Stomach (tissue), 4 donors: ENCODE data around the gene RBKS.

Experiments
- EP300 ChIP-seq: sonication (generic); formaldehyde crosslinking; IDR thresholded peaks from one replicate; pipeline ENCODE4 v1.6.1; 2017; ENCODE audit warnings: antibody characterized with exemption
- POLR2A ChIP-seq, 4 donors: fragments of 450-650 bp; IDR thresholded peaks; one replicate each; pipeline ENCODE4 v1.6.1; 2016; ENCODE audit warnings: antibody characterized with exemption in 4 of 4, control low read depth in 2 of 4, mild to moderate bottlenecking in 1 of 4, moderate library complexity in 1 of 4
- POLR2AphosphoS5 ChIP-seq, 3 donors: sonication (generic); formaldehyde crosslinking; IDR thresholded peaks; one replicate each; pipeline ENCODE4 v1.6.1; 2016; ENCODE audit warnings: antibody characterized with exemption in 3 of 3
- TF ChIP-seq, protein P1 (sequence below), 7 experiments: fragments of 450-650 bp in 4 of 7; fragments of 200-600 bp in 3 of 7; sonication (generic) in 3 of 7; IDR thresholded peaks; one replicate each; pipeline ENCODE4 v1.5.1; 2016 to 2019; ENCODE audit warnings: antibody characterized with exemption in 7 of 7, control low read depth in 2 of 7, mild to moderate bottlenecking in 1 of 7

DNA sequence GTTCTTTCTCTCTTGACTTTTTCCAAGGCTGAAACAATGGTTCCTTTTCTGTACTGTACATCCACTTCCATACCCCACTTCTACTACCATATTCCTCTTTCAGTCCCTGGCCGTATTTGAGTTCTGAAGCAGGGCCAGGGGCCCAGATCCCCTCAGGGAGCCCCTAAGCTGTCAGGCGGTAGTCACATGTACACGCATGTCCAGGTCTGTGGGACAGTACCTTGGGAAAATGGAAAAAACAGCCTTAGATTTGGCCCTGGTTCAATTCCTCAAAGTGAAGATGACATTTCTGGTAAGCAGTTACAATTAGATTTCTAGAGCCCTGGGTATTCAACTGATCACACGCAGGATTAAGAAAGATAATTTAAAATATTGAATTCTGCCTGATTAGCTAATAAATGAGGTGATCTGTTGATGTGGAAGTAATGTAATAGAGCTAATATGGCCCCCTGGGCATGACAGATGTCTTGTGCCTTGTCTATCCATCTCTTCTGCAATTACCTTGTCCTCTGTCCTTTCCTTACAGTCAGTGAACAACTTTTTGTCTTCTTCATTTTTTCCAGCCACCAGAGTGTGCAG lies 74.2 kb downstream of the RBKS start:
- TF ChIP-seq, protein P1, sequence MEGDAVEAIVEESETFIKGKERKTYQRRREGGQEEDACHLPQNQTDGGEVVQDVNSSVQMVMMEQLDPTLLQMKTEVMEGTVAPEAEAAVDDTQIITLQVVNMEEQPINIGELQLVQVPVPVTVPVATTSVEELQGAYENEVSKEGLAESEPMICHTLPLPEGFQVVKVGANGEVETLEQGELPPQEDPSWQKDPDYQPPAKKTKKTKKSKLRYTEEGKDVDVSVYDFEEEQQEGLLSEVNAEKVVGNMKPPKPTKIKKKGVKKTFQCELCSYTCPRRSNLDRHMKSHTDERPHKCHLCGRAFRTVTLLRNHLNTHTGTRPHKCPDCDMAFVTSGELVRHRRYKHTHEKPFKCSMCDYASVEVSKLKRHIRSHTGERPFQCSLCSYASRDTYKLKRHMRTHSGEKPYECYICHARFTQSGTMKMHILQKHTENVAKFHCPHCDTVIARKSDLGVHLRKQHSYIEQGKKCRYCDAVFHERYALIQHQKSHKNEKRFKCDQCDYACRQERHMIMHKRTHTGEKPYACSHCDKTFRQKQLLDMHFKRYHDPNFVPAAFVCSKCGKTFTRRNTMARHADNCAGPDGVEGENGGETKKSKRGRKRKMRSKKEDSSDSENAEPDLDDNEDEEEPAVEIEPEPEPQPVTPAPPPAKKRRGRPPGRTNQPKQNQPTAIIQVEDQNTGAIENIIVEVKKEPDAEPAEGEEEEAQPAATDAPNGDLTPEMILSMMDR (IDR thresholded peaks at IDR 0.05), result no peak
- no peak for TF ChIP-seq POLR2A (IDR thresholded peaks at IDR 0.05)
- TF ChIP-seq EP300, result no peak
- TF ChIP-seq POLR2AphosphoS5 (IDR thresholded peaks at IDR 0.05), result no peak
